Glutamatergic neuron (in vitro differentiated cells): ENCODE measurements around the gene RASA3. TPM values are rescaled to one million over a fixed set of nuclear protein-coding genes. Genes with fewer than 3 reads are reported as not detected.

ENCODE experiments used
- DNase-seq: peaks from one replicate; pipeline ENCODE4 v3.0.0; 2022
- H3K27ac Mint-ChIP-seq: one replicate; pipeline ENCODE4 v1.8.0; 2020; ENCODE audit warnings: mild to moderate bottlenecking, mixed read lengths, inconsistent platforms; ENCODE audit not compliant: unreplicated experiment
- H3K27me3 Mint-ChIP-seq: one replicate; pipeline ENCODE4 v1.8.0; 2020; ENCODE audit warnings: mild to moderate bottlenecking, moderate library complexity, mixed read lengths, inconsistent platforms; ENCODE audit not compliant: unreplicated experiment
- H3K36me3 Mint-ChIP-seq: one replicate; pipeline ENCODE4 v1.8.0; 2020; ENCODE audit warnings: mild to moderate bottlenecking, mixed read lengths, inconsistent platforms; ENCODE audit not compliant: unreplicated experiment
- H3K4me1 Mint-ChIP-seq: one replicate; pipeline ENCODE4 v1.8.0; 2020; ENCODE audit warnings: mild to moderate bottlenecking, low read depth, mixed read lengths, inconsistent platforms; ENCODE audit not compliant: unreplicated experiment
- H3K4me3 Mint-ChIP-seq: one replicate; pipeline ENCODE4 v1.8.0; 2020; ENCODE audit warnings: mild to moderate bottlenecking, mixed read lengths, inconsistent platforms; ENCODE audit not compliant: unreplicated experiment
- H3K9me3 Mint-ChIP-seq: one replicate; pipeline ENCODE4 v1.8.0; 2020; ENCODE audit warnings: mild to moderate bottlenecking, moderate library complexity, mixed read lengths, inconsistent platforms; ENCODE audit not compliant: unreplicated experiment
- CTCF ChIP-seq: fragments of 200-600 bp; sonication (generic); IDR thresholded peaks from one replicate; pipeline ENCODE4 v1.5.0; 2021; ENCODE audit not compliant: partially characterized antibody, unreplicated experiment
- total RNA-seq: library from RNA; stranded (reverse); fragmentation: NEBNext Ultra II Directional; extraction: Animal tissue kit (Norgen Biotek cat#: 25700); gene quantifications from one replicate; pipeline ENCODE4 v1.2.1, GENCODE V29; 2021; ENCODE audit not compliant: unreplicated experiment

Gene RASA3
- total RNA-seq, 1 donor from 2014 or later = 15.2 TPM

GRCh38 chr13:114106991-114107685 lies 25.3 kb downstream of the RASA3 start:
- peaks cover 35% of the 10 kb centered on the region for H3K4me1 Mint-ChIP-seq
- H3K27ac Mint-ChIP-seq = no peak overlapping the region
- no peak overlapping the region for H3K4me3 Mint-ChIP-seq
- H3K27me3 Mint-ChIP-seq = peaks cover 6% of the 10 kb centered on the region
- TF ChIP-seq CTCF = no peak
- no peak for DNase-seq
- peaks cover 4% of the 10 kb centered on the region for H3K9me3 Mint-ChIP-seq
- no peaks in the 10 kb centered on the region for H3K36me3 Mint-ChIP-seq

GRCh38 chr13:114106526-114106925 lies 25.9 kb downstream of the RASA3 start:
- H3K4me1 Mint-ChIP-seq = peaks cover 29% of the 10 kb centered on the region
- H3K27me3 Mint-ChIP-seq = peaks cover 10% of the 10 kb centered on the region
- no peak for TF ChIP-seq CTCF
- DNase-seq = no peak
- no peak overlapping the region for H3K27ac Mint-ChIP-seq
- no peaks in the 10 kb centered on the region for H3K36me3 Mint-ChIP-seq
- H3K9me3 Mint-ChIP-seq = peaks cover 2% of the 10 kb centered on the region
- no peak overlapping the region for H3K4me3 Mint-ChIP-seq

- Mint-ChIP-seq H3K4me3 (no peak overlapping the region), H3K36me3 (no peaks in the 10 kb centered on the region), H3K9me3 (peaks cover 2% of the 10 kb centered on the region), H3K27ac (no peak overlapping the region), H3K27me3 (peaks cover 10% of the 10 kb centered on the region), H3K4me1 (peaks cover 28% of the 10 kb centered on the region)
- DNase-seq = no peak
- TF ChIP-seq CTCF = no peak
These were observed 26.8 kb downstream of the RASA3 start for GRCh38 chr13:114105521-114106225.

GRCh38 chr13:114104655-114105520 lies 27.5 kb downstream of the RASA3 start:
- H3K27ac Mint-ChIP-seq = no peak overlapping the region
- peaks cover 23% of the 10 kb centered on the region for H3K4me1 Mint-ChIP-seq
- DNase-seq = no peak
- peaks cover 2% of the 10 kb centered on the region for H3K9me3 Mint-ChIP-seq
- H3K36me3 Mint-ChIP-seq = no peaks in the 10 kb centered on the region
- no peak overlapping the region for H3K4me3 Mint-ChIP-seq
- H3K27me3 Mint-ChIP-seq = peaks cover 11% of the 10 kb centered on the region
- TF ChIP-seq CTCF = no peak
